Activated effector memory CD4-positive, alpha-beta T cell treated with Interleukin-2 at 50 U/mL for 16 hours (primary cell): ENCODE data around the gene KLHDC7A.
"Not testable (repeated sequence)": the region's sequence is repeated elsewhere in the genome, so short reads cannot be mapped to it uniquely, and the experiment has no call there.

Experiments used
- DNase-seq: peaks from one replicate; pipeline ENCODE4 v3.0.0-alpha.2; 2020

KLHDC7A gene

GRCh38 chr1:18480315-18481189 lies at the start of gene KLHDC7A:
TSS of gene KLHDC7A (plus strand) at chr1:18480930. CDS start at chr1:18480982, 52 bp downstream.
- DNase-seq: no peak

DNA sequence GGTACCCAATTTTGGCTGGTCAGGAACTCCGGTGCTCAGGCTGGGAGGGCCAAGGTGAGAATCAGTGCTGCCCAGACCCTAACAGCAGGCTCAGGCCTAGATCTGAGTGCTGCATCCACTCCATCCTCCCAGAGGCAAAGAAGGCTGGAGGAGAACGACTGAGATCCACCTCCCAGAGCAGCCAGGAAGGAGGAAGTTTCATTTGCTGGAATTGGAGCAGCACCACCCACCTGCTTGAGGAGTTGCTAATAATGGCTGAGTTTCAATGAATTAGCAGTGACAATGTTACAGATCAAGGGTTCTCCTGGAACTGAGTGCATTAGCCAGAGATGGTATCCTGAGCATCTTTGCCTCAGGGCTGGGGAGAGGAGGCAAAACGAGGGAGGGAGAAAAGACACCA lies 46.7 kb upstream of the KLHDC7A start:
- no peak for DNase-seq

- no peak for DNase-seq
Measured at GRCh38 chr1:18440385-18441226, 40.1 kb upstream of the KLHDC7A start.

DNA sequence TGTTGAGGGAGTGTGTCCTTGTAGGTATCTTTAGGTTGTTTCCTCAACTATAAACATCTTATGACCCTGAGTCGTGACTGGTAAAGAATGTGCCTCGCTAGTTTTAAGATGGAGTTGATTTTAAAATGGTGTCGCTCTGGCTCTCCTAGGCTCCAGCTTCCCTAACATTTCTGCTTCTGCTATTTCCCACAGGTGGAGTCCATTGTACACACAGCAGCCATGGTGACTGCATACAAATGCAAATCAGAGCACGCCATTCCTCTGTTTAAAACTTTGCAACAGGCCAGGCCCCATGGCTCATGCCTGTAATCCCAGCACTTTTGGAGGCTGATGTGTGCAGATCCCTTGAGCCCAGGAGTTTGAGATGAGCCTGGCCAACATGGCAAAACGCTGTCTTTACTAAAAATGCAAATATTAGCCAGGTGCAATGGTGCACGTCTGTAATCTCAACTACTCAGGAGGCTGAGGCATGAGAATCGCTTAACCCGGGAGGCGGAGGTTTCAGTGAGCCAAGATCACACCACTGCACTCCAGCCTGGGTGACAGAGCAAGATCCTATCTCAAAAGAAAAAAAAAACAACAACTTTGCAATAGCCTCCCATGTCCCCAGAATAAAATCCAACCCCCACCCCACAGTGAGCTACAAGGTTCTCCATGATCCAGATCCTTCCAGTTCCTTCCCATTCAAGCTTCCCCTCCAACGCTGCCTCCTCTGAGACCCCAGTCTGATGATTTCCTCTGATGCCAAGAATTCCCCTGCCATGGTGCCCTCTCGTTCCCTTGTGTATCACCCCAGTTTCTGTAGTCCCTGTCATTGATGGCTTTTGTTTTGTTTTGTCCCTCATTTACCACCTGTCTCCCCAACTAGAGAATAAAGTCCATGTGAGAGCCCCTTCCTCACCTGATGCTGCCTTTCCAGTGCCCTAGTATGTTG lies 36.9 kb upstream of the KLHDC7A start:
- no peak for DNase-seq

DNA sequence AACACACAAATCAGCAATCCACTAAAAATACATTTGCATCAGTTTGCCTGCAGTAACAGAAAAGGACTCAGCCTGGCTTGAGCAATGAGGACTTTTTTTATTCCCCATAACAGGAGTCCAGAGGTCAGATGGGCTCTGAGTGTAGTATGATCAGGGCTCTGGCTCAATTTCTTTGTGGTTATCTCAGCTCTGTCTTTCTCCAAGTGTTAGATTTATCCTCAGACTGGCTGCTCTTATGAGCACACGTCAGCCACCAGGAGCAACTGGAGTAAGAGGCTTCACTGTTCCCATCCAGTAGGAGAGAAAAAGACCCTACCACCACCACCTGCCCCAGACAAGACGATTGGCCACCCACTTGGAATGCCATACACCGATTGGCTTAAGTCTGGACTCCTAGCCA lies 36.2 kb upstream of the KLHDC7A start:
- no peak for DNase-seq

DNA sequence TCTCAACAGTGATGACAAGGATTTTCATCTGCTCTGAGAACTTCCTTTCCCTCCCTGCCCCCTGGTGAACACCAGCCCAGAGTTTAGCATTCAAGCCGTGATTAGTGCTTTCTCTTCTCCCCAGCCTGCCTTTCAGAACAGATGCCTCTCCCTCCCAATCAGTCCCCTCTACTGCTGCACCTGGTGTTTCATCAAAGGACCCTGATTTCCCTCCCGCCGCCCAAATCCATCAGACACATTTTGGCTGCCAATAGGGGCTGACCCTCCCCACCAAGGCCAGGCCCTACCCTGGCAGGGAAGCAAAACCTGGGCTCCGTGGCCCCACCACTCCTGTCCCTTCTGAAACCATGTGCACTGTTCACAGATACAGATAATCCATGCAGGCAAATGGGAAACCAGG lies 34.0 kb upstream of the KLHDC7A start:
- DNase-seq: no peak

DNA sequence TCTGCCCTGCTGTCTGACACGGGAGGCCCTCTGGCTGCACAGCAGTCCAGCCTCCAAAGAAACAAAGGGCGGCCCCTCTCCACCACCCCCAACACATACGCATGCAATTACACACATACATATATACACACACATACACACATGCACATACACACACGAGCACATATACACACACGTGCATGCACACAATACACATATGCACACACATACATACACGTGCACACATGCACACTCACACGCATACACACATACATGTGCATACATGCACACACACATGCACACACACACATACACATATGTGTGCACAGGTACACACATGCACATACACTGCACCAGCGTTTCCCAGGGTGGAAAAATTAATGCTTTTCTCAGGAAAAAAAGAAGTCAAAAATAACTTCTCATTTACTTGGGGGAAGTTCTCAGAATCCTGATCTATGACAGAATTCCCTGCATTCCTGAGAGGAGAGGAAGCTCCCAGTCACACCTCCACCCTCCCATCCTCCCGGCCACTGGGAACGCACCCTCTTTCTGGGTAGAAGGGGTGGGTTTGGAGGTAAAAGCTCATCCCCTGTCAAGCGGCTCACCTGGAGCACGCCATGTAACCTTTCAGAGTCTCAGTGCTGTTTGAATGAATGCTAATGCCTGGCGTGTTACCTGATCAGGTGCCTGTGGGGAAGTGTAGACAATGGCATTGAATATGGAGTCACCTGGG lies 33.1 kb upstream of the KLHDC7A start:
- no peak for DNase-seq

- no peak for DNase-seq
Measured at GRCh38 chr1:18448889-18449288, 31.8 kb upstream of the KLHDC7A start.

GRCh38 chr1:18452550-18452949 lies 28.2 kb upstream of the KLHDC7A start:
- no peak for DNase-seq

DNA sequence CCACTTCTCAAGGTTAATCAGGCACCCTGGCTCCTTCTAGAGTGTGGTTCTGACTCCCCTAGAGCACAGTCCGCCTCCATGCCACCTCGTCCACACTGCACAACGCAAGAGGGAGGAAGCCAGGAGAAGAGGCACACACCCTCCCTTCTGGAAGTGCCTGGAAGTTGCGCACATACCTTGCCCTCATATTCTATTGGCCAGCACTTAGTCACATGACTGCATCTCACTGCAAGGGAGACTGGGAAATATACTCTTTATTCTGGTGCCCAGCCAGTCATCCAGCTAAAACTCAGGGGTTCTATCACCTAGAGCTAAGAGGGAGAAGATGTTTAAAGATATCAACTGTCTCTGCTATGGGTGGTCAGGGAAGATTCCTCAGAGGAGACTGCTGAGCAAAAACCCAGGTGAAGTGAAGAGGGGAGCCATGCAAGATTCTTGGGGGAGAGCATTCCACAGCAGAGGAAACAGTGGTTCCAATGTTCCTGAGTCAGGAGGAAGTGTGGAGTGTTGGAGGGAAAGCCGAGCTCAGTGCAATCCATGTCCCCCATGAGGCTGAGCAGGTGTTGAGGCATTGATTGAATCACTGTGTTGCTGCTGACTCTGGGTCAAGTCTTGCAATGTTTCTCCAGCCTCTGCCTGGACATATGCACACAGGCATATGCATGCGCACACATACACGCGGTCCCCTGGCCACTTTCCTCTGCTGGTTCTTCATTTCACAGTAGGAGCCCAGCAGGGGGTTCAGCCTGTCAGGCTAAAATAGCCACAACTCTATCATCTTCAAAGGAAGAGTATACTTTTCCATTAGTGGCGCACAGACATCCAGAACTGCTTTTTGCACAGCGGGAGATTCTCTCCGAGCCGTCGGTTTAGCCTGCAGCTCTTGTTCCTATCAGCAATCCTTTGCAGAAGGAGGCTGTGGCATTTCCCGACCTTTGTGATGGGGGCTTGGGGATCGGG lies 22.3 kb upstream of the KLHDC7A start:
- no peak for DNase-seq

GRCh38 chr1:18461656-18462055 lies 19.1 kb upstream of the KLHDC7A start:
- no peak for DNase-seq

DNA sequence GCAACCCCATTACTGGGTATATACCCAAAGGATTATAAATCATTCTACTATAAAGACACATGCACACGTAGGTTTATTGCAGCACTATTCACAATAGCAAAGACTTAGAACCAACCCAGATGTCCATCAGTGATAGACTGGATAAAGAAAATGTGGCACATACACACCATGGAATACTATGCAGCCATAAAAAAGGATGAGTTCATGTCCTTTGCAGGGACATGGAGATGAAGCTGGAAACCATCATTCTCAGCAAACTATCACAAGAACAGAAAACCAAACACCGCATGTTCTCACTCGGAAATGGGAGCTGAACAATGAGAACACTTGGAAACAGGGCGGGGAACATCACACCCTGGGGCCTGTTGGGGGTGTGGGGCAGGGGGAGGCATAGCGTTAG lies 18.2 kb upstream of the KLHDC7A start:
- DNase-seq: not testable (repeated sequence)

DNA sequence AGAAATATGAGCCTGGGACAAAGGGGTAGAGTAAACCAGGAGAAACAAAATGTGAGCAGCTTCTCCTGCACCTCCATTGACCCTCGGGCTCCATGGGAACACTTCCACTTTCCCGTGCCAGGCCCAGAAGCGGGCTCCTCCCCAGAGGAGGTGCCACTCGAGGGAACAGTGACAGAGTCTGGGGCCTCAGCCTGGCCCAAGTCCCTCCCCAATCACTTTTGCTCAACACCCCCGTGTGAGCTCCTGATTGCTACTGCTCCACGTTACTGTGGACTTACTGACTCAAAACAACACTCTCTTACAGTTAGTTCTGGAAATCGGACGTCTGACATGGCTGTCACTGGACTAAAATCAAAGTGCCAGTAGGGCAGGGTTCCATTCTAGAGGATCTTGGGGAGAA lies 17.7 kb upstream of the KLHDC7A start:
- no peak for DNase-seq

DNA sequence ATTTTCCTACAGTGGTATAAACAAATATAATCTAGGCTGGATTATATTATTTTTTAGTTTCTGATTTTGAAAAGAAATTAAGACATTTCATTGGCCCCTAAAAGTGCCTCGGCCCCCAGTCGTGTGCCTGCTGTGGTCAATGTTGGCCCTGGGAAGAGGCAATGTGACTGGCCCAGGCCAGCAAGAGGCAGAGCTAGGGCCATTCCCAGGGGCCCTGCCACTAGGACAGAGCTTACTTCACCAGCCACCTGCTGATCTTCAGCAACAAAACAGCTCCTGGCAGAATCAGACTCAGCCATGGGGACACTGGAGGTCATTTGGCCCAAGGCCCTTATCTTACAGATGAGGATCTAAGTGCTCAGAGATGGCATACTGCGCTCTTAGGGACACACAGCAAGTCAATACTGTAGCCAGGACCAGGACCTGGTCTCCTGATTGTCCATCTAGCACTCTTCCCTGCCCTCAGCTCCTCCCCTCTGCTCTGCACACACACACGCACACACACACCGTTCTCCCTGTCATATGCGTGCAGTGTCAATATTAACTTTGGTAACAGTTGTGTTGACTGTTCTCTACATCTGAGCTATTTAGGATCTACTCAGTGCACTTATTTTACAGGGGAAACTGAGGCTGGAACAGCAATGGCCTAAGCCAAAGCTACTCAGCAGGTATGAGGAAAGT lies 16.6 kb upstream of the KLHDC7A start:
- no peak for DNase-seq

- DNase-seq: no peak
Measured at GRCh38 chr1:18464665-18465050, 16.1 kb upstream of the KLHDC7A start.

DNA sequence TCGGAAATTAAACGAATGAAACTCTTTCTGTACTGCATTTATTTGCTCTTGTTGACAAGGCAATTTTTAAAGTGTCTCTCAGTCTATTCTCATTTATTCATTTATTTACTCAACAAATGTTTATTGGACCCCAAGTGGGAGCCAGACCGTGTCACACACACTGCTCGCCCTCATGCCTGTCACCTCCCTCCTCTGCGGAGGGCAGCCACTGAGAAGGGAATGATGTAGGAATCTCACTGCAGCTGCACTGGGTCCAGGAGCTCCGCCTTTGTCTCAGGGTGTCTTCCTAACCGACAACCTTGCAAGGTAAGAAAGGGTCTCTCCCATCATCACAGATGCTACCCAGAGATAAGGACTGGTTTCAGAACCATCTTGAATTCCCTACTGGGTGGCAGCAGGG lies 14.1 kb upstream of the KLHDC7A start:
- DNase-seq: no peak

GRCh38 chr1:18468570-18468969 lies 12.2 kb upstream of the KLHDC7A start:
- DNase-seq: no peak

- DNase-seq: no peak
Measured at GRCh38 chr1:18469514-18469913, 11.2 kb upstream of the KLHDC7A start.

GRCh38 chr1:18470671-18471355 lies 9.9 kb upstream of the KLHDC7A start:
- no peak for DNase-seq
